Hematopoietic multipotent progenitor cell treated with erythropoietin and hydrocortisone succinate and interleukin-3 and kit ligand, for 8 days (in vitro differentiated cells): ENCODE data around the gene HOXC11.

Source experiments
- DNase-seq: peaks from one replicate; pipeline ENCODE4 v3.0.0-alpha.2; 2015

HOXC11 gene

DNA sequence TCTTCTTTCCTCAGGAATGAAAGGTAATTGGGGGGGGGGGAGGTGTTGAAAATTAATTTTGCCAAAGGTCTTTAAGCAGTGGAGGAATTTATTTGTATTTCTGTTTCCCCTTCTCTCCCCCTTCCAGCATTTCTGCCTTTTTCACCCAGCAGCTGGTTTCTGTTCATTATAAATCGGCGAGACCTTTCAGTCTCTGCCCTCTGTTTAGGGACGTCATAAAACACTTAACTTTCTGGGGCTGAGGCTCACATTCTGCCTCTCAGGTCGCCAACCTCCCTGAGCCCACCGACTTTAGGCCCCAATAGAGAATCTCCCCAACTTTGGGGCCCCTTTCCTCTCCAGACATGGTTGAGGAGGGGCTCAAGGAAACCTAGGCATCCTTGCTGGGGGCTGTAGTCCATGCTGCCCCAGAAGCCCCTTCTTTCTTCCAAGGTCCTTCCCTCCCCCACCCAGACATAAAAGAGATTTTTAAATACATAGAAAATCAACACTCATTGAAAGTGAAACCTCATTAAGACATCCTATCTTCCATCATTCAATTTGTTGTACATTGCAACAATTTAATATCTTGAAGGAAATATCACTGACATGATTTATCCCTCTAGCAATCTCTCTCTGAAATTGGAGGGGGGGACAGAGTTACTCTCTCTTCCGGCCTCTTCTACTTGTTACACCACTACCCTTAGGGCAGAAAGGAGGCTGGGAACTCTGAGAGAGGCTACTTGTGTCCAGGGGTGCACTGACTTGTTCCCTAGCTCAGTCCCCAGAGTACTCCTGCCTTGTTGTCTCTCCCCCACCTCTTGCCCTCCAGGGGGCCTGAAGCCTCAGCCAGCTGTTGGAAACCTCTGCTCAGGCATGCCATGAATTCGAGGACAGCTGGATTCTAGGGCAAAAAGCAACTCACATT is 52.8 kb downstream of the HOXC11 start:
- DNase-seq = no peak

- DNase-seq = no peak
Measured at GRCh38 chr12:54026640-54027441, 53.9 kb downstream of the HOXC11 start.
